HG03280 (cell line): ENCODE measurements around the gene PRG2.

Experiments used
- ATAC-seq: cut with Tn5 transposase; IDR thresholded peaks from one replicate; pipeline ENCODE4 v1.9.1; 2021; ENCODE audit warnings: mild to moderate bottlenecking, moderate library complexity; ENCODE audit not compliant: unreplicated experiment

PRG2 gene

GRCh38 chr11:57397394-57397990 lies 7.0 kb upstream of the PRG2 start:
- no peak for ATAC-seq

GRCh38 chr11:57396744-57397143 lies 6.3 kb upstream of the PRG2 start:
- ATAC-seq, result no peak

GRCh38 chr11:57395905-57396623 lies 5.6 kb upstream of the PRG2 start:
- no peak for ATAC-seq

- no peak for ATAC-seq
These were observed 3.9 kb upstream of the PRG2 start for GRCh38 chr11:57394203-57394965.

- no peak for ATAC-seq
These were observed 2.3 kb upstream of the PRG2 start for GRCh38 chr11:57392763-57393105.

GRCh38 chr11:57392066-57392762 lies 1.8 kb upstream of the PRG2 start:
- ATAC-seq, result no peak

GRCh38 chr11:57391539-57391938 lies 1.1 kb upstream of the PRG2 start:
- no peak for ATAC-seq

- ATAC-seq, result no peak
These were observed 661 bp upstream of the PRG2 start for GRCh38 chr11:57391111-57391510.

GRCh38 chr11:57387289-57388030 lies 3.0 kb downstream of the PRG2 start:
- no peak for ATAC-seq

- no peak for ATAC-seq
These were observed 4.1 kb downstream of the PRG2 start for GRCh38 chr11:57386178-57386940.

- ATAC-seq, result no peak
These were observed 9.5 kb downstream of the PRG2 start, which contains the start of gene PRG3 for GRCh38 chr11:57380975-57381374. PRG3 (minus strand) TSS chr11:57381150; CDS start chr11:57380708, 442 bp downstream.

GRCh38 chr11:57379732-57380131 lies 10.7 kb downstream of the PRG2 start:
- no peak for ATAC-seq

- ATAC-seq, result no peak
These were observed 12.3 kb downstream of the PRG2 start for GRCh38 chr11:57378186-57378585.

- no peak for ATAC-seq
These were observed 13.3 kb downstream of the PRG2 start for GRCh38 chr11:57377107-57377506.

GRCh38 chr11:57376095-57377090 lies 14.1 kb downstream of the PRG2 start:
- no peak for ATAC-seq

GRCh38 chr11:57375490-57375889 lies 15.0 kb downstream of the PRG2 start:
- ATAC-seq, result no peak

GRCh38 chr11:57374966-57375365 lies 15.5 kb downstream of the PRG2 start:
- no peak for ATAC-seq

GRCh38 chr11:57373146-57373545 lies 17.3 kb downstream of the PRG2 start:
- no peak for ATAC-seq

GRCh38 chr11:57370941-57371340 lies 19.5 kb downstream of the PRG2 start:
- no peak for ATAC-seq
